HepG2 (cell line): ENCODE measurements around the gene SLC25A18. TPM values are rescaled to one million over a fixed set of nuclear protein-coding genes. Genes with fewer than 3 reads are reported as not detected.

Source experiments
- ATAC-seq: fragments of 200-7000 bp; cut with Tn5 transposase; 3 replicates; pipeline ENCODE4 v1.9.1; 2020; ENCODE audit warnings: mild to moderate bottlenecking, moderate library complexity
- BruUV-seq: library from RNA; stranded (reverse); fragments of 400-500 nt; replicated peaks from 2 replicates; lab custom pipeline; 2021; lab: Mats Ljungman, UMichigan
- CTCF ChIA-PET: fragments of 300-600 bp; formaldehyde crosslinking; extraction: SDS; loops from one replicate; lab custom pipeline; 2021; ENCODE audit warnings: low total read pairs, inconsistent platforms, low intra/inter-chr PET ratio; lab: Yijun Ruan, JAX
- POLR2A ChIA-PET: fragments of 350-600 bp; sonication (Branson Sonifier 250); formaldehyde crosslinking; loops from one replicate; lab custom pipeline; 2020; ENCODE audit warnings: antibody characterized with exemption, inconsistent platforms; lab: Yijun Ruan, JAX
- DNase-seq: peaks from one replicate; pipeline ENCODE4 v3.0.0-alpha.2; 2015; ENCODE audit warnings: low spot score
- FAIRE-seq: peaks from 3 replicates; lab custom pipeline; 2011; peaks lifted over from hg19 to GRCh38; lab: Jason Lieb, UNC
- H2AFZ ChIP-seq: one replicate; pipeline ENCODE4 v1.6.1; 2011; ENCODE audit warnings: low read length, inconsistent platforms
- H3K27ac ChIP-seq: fragments of 300-600 bp; 3 replicates; pipeline ENCODE4 v1.8.0; 2011; ENCODE audit warnings: mixed run types, mild to moderate bottlenecking, mixed read lengths, low read length, inconsistent platforms; ENCODE audit not compliant: insufficient read depth; ENCODE audit errors: extremely low read length
- H3K27me3 ChIP-seq, 2 experiments: fragments of 200-600 bp in 1 of 2; 2 replicates in 1 of 2; 3 replicates in 1 of 2; pipeline versions ENCODE4 v1.6.0 to v1.8.0; 2011; ENCODE audit warnings: low read length in 2 of 2, mild to moderate bottlenecking in 2 of 2, moderate library complexity in 2 of 2, inconsistent platforms in 1 of 2; ENCODE audit not compliant: insufficient read depth in 2 of 2, control insufficient read depth in 1 of 2
- H3K36me3 ChIP-seq, 2 experiments: fragments of 200-600 bp in 1 of 2; replicated peaks in 1 of 2; 2 replicates in 1 of 2; 3 replicates in 1 of 2; pipeline versions ENCODE4 v1.5.1 to v1.8.0; 2011; ENCODE audit warnings: low read length in 2 of 2, inconsistent platforms in 1 of 2; ENCODE audit not compliant: insufficient read depth in 2 of 2, control insufficient read depth in 1 of 2
- H3K4me1 ChIP-seq: 2 replicates; pipeline ENCODE4 v1.5.1; 2012; ENCODE audit warnings: low read length, inconsistent platforms; ENCODE audit not compliant: insufficient read depth
- H3K4me2 ChIP-seq: 2 replicates; pipeline ENCODE4 v1.6.0; 2011; ENCODE audit warnings: low read depth, low read length, inconsistent platforms
- H3K4me3 ChIP-seq, 3 experiments: fragments of 200-600 bp in 1 of 3; sonication (generic), shearing (Covaris generic) in 1 of 3; replicated peaks in 1 of 3; 2 replicates each; pipeline ENCODE4 v1.5.1; 2011 to 2016; ENCODE audit warnings: low read length in 3 of 3, inconsistent platforms in 2 of 3, low read depth in 2 of 3, mild to moderate bottlenecking in 2 of 3, control low read depth in 1 of 3, mixed read lengths in 1 of 3; ENCODE audit not compliant: insufficient read depth in 1 of 3
- H3K79me2 ChIP-seq: one replicate; pipeline ENCODE4 v1.6.1; 2011; ENCODE audit warnings: low read length, inconsistent platforms; ENCODE audit not compliant: insufficient read depth
- H3K9ac ChIP-seq: 2 replicates; pipeline ENCODE4 v1.6.0; 2011; ENCODE audit warnings: mild to moderate bottlenecking, low read depth, low read length, inconsistent platforms; ENCODE audit not compliant: insufficient read depth
- H3K9me3 ChIP-seq: 2 replicates; pipeline ENCODE4 v1.5.1; 2012; ENCODE audit warnings: mild to moderate bottlenecking, low read length
- H4K20me1 ChIP-seq: 2 replicates; pipeline ENCODE4 v1.6.0; 2011; ENCODE audit warnings: inconsistent platforms, mild to moderate bottlenecking, low read length, moderate library complexity; ENCODE audit not compliant: insufficient read depth
- BATF2 ChIP-seq: sonication (generic); formaldehyde crosslinking; IDR thresholded peaks from 2 replicates; pipeline ENCODE4 v1.8.0; 2022; ENCODE audit warnings: mild to moderate bottlenecking, missing genetic modification reagents, moderate library complexity
- EP300 ChIP-seq, 3 experiments: sonication (generic) in 1 of 3; formaldehyde crosslinking in 1 of 3; IDR thresholded peaks; 2 replicates each; pipeline versions ENCODE4 v1.5.1 to v1.6.1; 2011 to 2020; ENCODE audit warnings: low read depth in 2 of 3, low read length in 2 of 3, borderline replicate concordance in 1 of 3, improper control_type of control experiment in 1 of 3, mild to moderate bottlenecking in 1 of 3, missing genetic modification reagents in 1 of 3, moderate library complexity in 1 of 3
- KDM2A ChIP-seq: sonication (generic); formaldehyde crosslinking; IDR thresholded peaks from 2 replicates; pipeline ENCODE4 v1.4.0; 2020; ENCODE audit warnings: low read depth, missing genetic modification reagents, borderline replicate concordance
- KLF11 ChIP-seq: IDR thresholded peaks from 2 replicates; pipeline ENCODE4 v1.6.1; 2016; ENCODE audit warnings: missing compliant biosample characterization
- ZNF142 ChIP-seq: sonication (generic); formaldehyde crosslinking; IDR thresholded peaks from 2 replicates; pipeline ENCODE4 v1.4.0; 2020; ENCODE audit warnings: missing genetic modification reagents
- ZNF318 ChIP-seq: sonication (generic); formaldehyde crosslinking; IDR thresholded peaks from 2 replicates; pipeline ENCODE4 v1.4.0; 2020; ENCODE audit warnings: mild to moderate bottlenecking, missing genetic modification reagents
- WGBS: methylation state at CpG from one replicate; pipeline ENCODE4 v1.1.6; 2017; ENCODE audit warnings: low lambda C conversion rate; 5-methylcytosine and 5-hydroxymethylcytosine counted together
- in situ Hi-C: cut with HindIII; loops from 2 replicates; pipeline ENCODE4 v1.10.0; 2017; ENCODE audit warnings: low pct_unique_long_range_greater_than_20kb; ENCODE audit not compliant: extremely low pct_ligation_motif_present
- intact Hi-C: fragments of 100-400 bp; cut with micrococcal nuclease; formaldehyde crosslinking; loops from one replicate; pipeline ENCODE4 v1.10.0; 2022; ENCODE audit not compliant: unreplicated experiment
- polyA plus RNA-seq, 8 experiments: library from polyadenylated mRNA; depleted of rRNA in 3 of 8; stranded (reverse) in 7 of 8; unstranded in 1 of 8; fragments of >200 nt; fragmentation: Illumina TruSeq in 4 of 8; extraction: Trizol in 4 of 8; gene quantifications; 2 replicates each; pipeline versions ENCODE4 v1.2.1 to v1.2.3, GENCODE V29; 2011 to 2016; ENCODE audit warnings: low read depth in 4 of 8, missing spikeins in 1 of 8, mixed read lengths in 1 of 8; ENCODE audit not compliant: insufficient read depth in 1 of 8
- total RNA-seq, 5 experiments: library from RNA; depleted of rRNA; stranded (reverse); fragments of >200 nt; fragmentation: Illumina TruSeq; extraction: Trizol; gene quantifications; 2 replicates each; pipeline ENCODE4 v1.2.3, GENCODE V29; 2016; ENCODE audit warnings: low read depth in 1 of 5

Gene SLC25A18
- total and polyA plus RNA-seq, 2 of the 13 experiments (the other 11 are each of a cell fraction or from before 2014, with no cell fraction given) = 0.28 to 0.75 TPM

- Histone ChIP-seq H3K9me3 (no peaks in the 10 kb centered on the region), H3K27ac (no peak overlapping the region), H4K20me1 (no peaks in the 10 kb centered on the region)
- DNase-seq = no peak
- TF ChIP-seq KLF11 (CRISPR knock-in tag) (no peak), ZNF318 (no peak), KDM2A (CRISPR knock-in tag) (no peak), BATF2 (CRISPR knock-in tag) (no peak), EP300 (IDR thresholded peaks at IDR 0.05; ENCODE audit: low read depth in 2 of 2, low read length in 2 of 2) (no peak), EP300 (CRISPR knock-in tag; IDR thresholded peaks at IDR 0.05; ENCODE audit: borderline replicate concordance) (no peak), ZNF142 (no peak)
- TF ChIP-seq, all 625 proteins: peak for 0
- BruUV-seq = no TSS peak
- in situ Hi-C loops (no loop called here), intact Hi-C loops (no loop called here)
- peaks cover 0 to 21% of the 10 kb centered on the region in 2 experiments; a peak in 2 of 5 replicates for H3K27me3 ChIP-seq
- ChIA-PET POLR2A (no interaction called here), CTCF (no interaction called here)
- peaks cover 5% of the 10 kb centered on the region; the same call in 1 of the 2 replicates for H3K4me1 ChIP-seq
- ATAC-seq (no peak), FAIRE-seq (no peak)
- WGBS = 30% methylated on average over 10 of the region's 10 CpGs
- H3K36me3 ChIP-seq = no peaks in the 10 kb centered on the region
- no peak overlapping the region for H3K4me3 ChIP-seq
- H3K4me2 ChIP-seq = no peak overlapping the region
- H3K79me2 ChIP-seq = no peaks in the 10 kb centered on the region
- H2AFZ ChIP-seq = no peak overlapping the region
- H3K9ac ChIP-seq = no peak overlapping the region
Measured at GRCh38 chr22:17523925-17524324, 39.4 kb upstream of the SLC25A18 start.
